RWPE1 (cell line): ENCODE data around the gene VWA8.

Source experiments
- CTCF ChIA-PET: fragments of 350-600 bp; sonication (Branson Sonifier 250); formaldehyde crosslinking; extraction: SDS; loops from one replicate; lab custom pipeline; 2021; lab: Yijun Ruan, JAX
- POLR2A ChIA-PET: fragments of 400-600 bp; formaldehyde crosslinking; extraction: SDS; loops from one replicate; lab custom pipeline; 2020; ENCODE audit warnings: antibody characterized with exemption; ENCODE audit not compliant: low non-redundant PET; lab: Yijun Ruan, JAX
- DNase-seq: peaks from one replicate; pipeline ENCODE4 v3.0.0; 2012; ENCODE audit warnings: low spot score
- H3K27ac ChIP-seq: fragments of 450-650 bp; 2 replicates; pipeline ENCODE4 v1.5.1; 2017
- CTCF ChIP-seq: fragments of 450-650 bp; conservative IDR thresholded peaks from 2 replicates; pipeline ENCODE4 v1.5.1; 2017; ENCODE audit warnings: low read depth, mild to moderate bottlenecking

VWA8 gene

GRCh38 chr13:41568143-41568971 is 392.6 kb downstream of the VWA8 start:
- H3K27ac ChIP-seq, result no peak overlapping the region
- no peak for TF ChIP-seq CTCF
- no peak for DNase-seq
- ChIA-PET CTCF (interaction anchor here (0.6 kb wide), 1 partner anchor 41 kb away, joined by 3 read pairs; no protein-coding TSS in a partner anchor), POLR2A (no interaction called here)

- POLR2A ChIA-PET, result no interaction called here
- DNase-seq, result no peak
- H3K27ac ChIP-seq, result no peak overlapping the region
- CTCF ChIA-PET, result no interaction called here
- no peak for TF ChIP-seq CTCF
These were observed 393.5 kb downstream of the VWA8 start for GRCh38 chr13:41567363-41567762.

DNA sequence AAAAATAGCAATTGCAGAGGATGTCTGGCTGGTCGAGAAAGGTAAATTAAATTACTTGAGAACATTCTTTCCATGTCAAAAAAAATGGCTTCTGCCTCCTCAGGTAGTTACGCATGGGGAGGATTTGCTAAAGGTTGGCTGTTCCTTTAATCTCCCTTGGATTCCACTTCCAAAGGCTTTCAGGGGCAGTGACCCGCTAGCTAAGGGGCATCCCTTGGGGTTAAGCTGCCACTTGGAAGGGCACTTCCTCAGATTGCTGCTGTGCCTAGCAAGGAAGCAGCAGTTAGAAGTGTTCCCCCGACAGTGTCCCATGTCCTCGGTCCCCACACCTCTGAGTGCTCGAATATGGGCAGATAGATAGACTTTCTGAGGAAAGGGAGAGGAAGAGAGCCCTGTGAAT is 395.1 kb downstream of the VWA8 start:
- ChIA-PET CTCF (interaction anchor here (0.6 kb wide), 1 partner anchor 14 kb away, joined by 3 read pairs; no protein-coding TSS in a partner anchor), POLR2A (no interaction called here)
- no peak for DNase-seq
- H3K27ac ChIP-seq, result no peak overlapping the region
- TF ChIP-seq CTCF, result no peak

- H3K27ac ChIP-seq, result no peak overlapping the region
- TF ChIP-seq CTCF, result no peak
- POLR2A ChIA-PET, result no interaction called here
- CTCF ChIA-PET, result interaction anchor here (0.6 kb wide), 1 partner anchor 14 kb away, joined by 3 read pairs; no protein-coding TSS in a partner anchor
- DNase-seq, result no peak
These were observed 395.7 kb downstream of the VWA8 start for GRCh38 chr13:41565216-41565615.

- ChIA-PET CTCF (interaction anchor here (0.7 kb wide), 1 partner anchor 33 kb away, joined by 6 read pairs; no protein-coding TSS in a partner anchor), POLR2A (no interaction called here)
- no peak for DNase-seq
- no peak overlapping the region for H3K27ac ChIP-seq
- no peak for TF ChIP-seq CTCF
These were observed 396.9 kb downstream of the VWA8 start for GRCh38 chr13:41563984-41564365.

DNA sequence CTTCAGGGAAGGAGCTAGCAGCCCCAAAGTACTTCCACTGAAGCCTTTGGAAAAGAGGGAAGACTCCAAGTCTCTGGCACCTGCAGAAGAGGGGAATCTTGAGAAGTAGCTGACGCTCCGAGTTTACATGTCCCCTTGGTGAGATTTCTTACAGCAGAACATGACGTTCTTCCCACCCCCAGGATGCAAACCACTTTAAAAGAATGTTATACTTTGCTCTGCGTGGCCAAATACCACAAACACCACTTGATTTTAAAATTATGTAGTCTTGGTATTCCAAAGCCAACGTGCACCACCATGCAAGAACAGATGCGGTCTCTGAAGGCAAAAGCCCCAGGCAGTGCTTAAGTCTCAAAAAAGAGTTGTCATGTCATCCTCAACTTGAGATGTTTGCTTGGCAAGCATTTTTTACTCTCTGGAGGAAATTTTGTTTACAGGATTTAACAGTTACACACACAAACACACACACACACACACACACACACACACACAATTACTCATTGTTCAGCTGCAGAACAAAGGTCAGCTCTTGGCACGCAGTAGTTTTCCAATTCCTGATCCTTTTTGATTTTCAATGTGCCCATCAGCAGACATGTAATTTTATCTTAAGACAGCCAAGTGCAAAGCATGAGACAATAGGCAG is 397.4 kb downstream of the VWA8 start:
- ChIA-PET POLR2A (no interaction called here), CTCF (no interaction called here)
- no peak for DNase-seq
- no peak for TF ChIP-seq CTCF
- H3K27ac ChIP-seq, result no peak overlapping the region
